ENCODE measurements around the gene TMEM44. TPM values are rescaled to one million over a fixed set of nuclear protein-coding genes. Genes with fewer than 3 reads are reported as not detected.

The TMEM44 gene
- total and polyA plus RNA-seq, 2 of the 4 experiments (the other 2 are of a cell fraction), result 9.7 to 24.2 TPM

GRCh38 chr3:194547042-194547441, 86.2 kb downstream of the TMEM44 start:
- Histone ChIP-seq H3K4me2 (ENCODE audit: low read depth, low read length) (no peak overlapping the region), H3K4me3 (ENCODE audit: insufficient read depth, low read depth, low read length) (no peak overlapping the region), H3K18ac (ENCODE audit: low read depth, low read length) (no peak overlapping the region), H3K27ac (ENCODE audit: insufficient read depth, low read length) (no peak overlapping the region), H3K4ac (ENCODE audit: low read depth, low read length) (no peak overlapping the region), H3K56ac (ENCODE audit: extremely low read depth, insufficient read depth, low read length) (no peak overlapping the region), H4K5ac (ENCODE audit: low read depth, low read length) (no peak overlapping the region), H2AFZ (replicated peaks; ENCODE audit: low read length, poor library complexity) (no peak overlapping the region), H4K8ac (ENCODE audit: low read depth in 2 of 2, low read length in 2 of 2) (no peak overlapping the region), H3K9ac (ENCODE audit: low read depth, low read length) (no peak overlapping the region), H2AK9ac (replicated peaks; ENCODE audit: low read depth, low read length, poor library complexity) (no peak overlapping the region), H3K36me3 (ENCODE audit: control insufficient read depth, insufficient read depth, low read length) (no peaks in the 10 kb centered on the region), H3K79me1 (ENCODE audit: low read depth in 1 of 2, low read length in 2 of 2) (no peaks in the 10 kb centered on the region), H3K27me3 (ENCODE audit: control insufficient read depth, insufficient read depth, low read length) (no peaks in the 10 kb centered on the region), H2AK5ac (ENCODE audit: low read depth, low read length) (no peak overlapping the region), H2BK120ac (ENCODE audit: low read depth, low read length) (no peak overlapping the region), H2BK5ac (ENCODE audit: low read depth, low read length, poor library complexity, severe bottlenecking) (no peak overlapping the region), H2BK15ac (ENCODE audit: low read depth, low read length) (no peak overlapping the region), H4K20me1 (ENCODE audit: insufficient read depth, low read length) (no peaks in the 10 kb centered on the region), H3K23ac (ENCODE audit: low read depth, low read length) (no peak overlapping the region), H2BK20ac (ENCODE audit: low read depth, low read length) (no peak overlapping the region), H3K9me1 (ENCODE audit: insufficient read depth, low read length) (no peaks in the 10 kb centered on the region), H3K9me3 (ENCODE audit: control insufficient read depth, insufficient read depth, low read length) (no peaks in the 10 kb centered on the region), H4K91ac (ENCODE audit: insufficient read depth, low read depth, low read length) (no peak overlapping the region), H3K14ac (replicated peaks; ENCODE audit: low read depth, low read length) (no peak overlapping the region), H3K4me1 (ENCODE audit: control insufficient read depth, insufficient read depth, low read length) (peaks cover 10% of the 10 kb centered on the region)
- ChIA-PET POLR2A (ENCODE audit: unreplicated experiment) (interaction anchor here (0.6 kb wide), 1 partner anchor 8 kb away, joined by 3 read pairs; no protein-coding TSS in a partner anchor), CTCF (no interaction called here)
- intact Hi-C loops (cut with micrococcal nuclease), result no loop called here
- no peak for TF ChIP-seq POLR2A (IDR thresholded peaks at IDR 0.05; ENCODE audit: low read depth, low read length)
- TF ChIP-seq MXI1 (IDR thresholded peaks at IDR 0.05; ENCODE audit: borderline replicate concordance, low read depth, low read length), result no peak
- no peak for TF ChIP-seq USF2 (IDR thresholded peaks at IDR 0.05; ENCODE audit: low read depth, low read length)
- TF ChIP-seq BHLHE40 (IDR thresholded peaks at IDR 0.05; ENCODE audit: low read depth, low read length), result no peak
- TF ChIP-seq ELK1 (IDR thresholded peaks at IDR 0.05; ENCODE audit: borderline replicate concordance, low read depth, low read length), result no peak
- no peak for TF ChIP-seq SMC3 (IDR thresholded peaks at IDR 0.05; ENCODE audit: low read depth, low read length)
- no peak for TF ChIP-seq FOS (IDR thresholded peaks at IDR 0.05; ENCODE audit: low read depth, low read length)
- no peak for TF ChIP-seq CHD1 (IDR thresholded peaks at IDR 0.05; ENCODE audit: low read depth, low read length)
- no peak for TF ChIP-seq CEBPB (IDR thresholded peaks at IDR 0.05; ENCODE audit: low read depth, low read length)
- TF ChIP-seq RAD21 (IDR thresholded peaks at IDR 0.05; ENCODE audit: low read length), result no peak
- TF ChIP-seq MAFK (IDR thresholded peaks at IDR 0.05; ENCODE audit: low read depth, low read length), result no peak
- TF ChIP-seq CTCF (conservative IDR thresholded peaks at IDR 0.05; ENCODE audit: low read depth, low read length), result no peak
- TF ChIP-seq NFE2L2 (IDR thresholded peaks at IDR 0.05; ENCODE audit: low read depth, low read length), result no peak
- no peak for TF ChIP-seq RFX5 (IDR thresholded peaks at IDR 0.05; ENCODE audit: low read depth, low read length)
- no peak for TF ChIP-seq MAZ (IDR thresholded peaks at IDR 0.05; ENCODE audit: borderline replicate concordance, low read depth, low read length)
- TF ChIP-seq RCOR1 (IDR thresholded peaks at IDR 0.05; ENCODE audit: insufficient replicate concordance, low read length), result no peak
- dilution Hi-C loops (cut with HindIII; ENCODE audit: low sequenced_read_pairs, unreplicated experiment), result no loop called here
- no TSS peak for BruUV-seq (replicated peaks)
- in situ Hi-C loops (cut with MboI; ENCODE audit: low sequenced_read_pairs), result no loop called here
- WGBS, 2 experiments (ENCODE audit: extremely low coverage in 2 of 2, insufficient read length in 1 of 2), result no CpG with 5 or more reads among the region's 3 CpGs
- DNase-seq (no peak), ATAC-seq (ENCODE audit: low read depth) (no peak)
